Hematopoietic multipotent progenitor cell treated with erythropoietin and hydrocortisone succinate and interleukin-3 and kit ligand, for 17 days (in vitro differentiated cells): ENCODE data around the gene F9.

Source experiments
- DNase-seq: peaks from one replicate; pipeline ENCODE4 v3.0.0-alpha.2; 2015; ENCODE audit warnings: low spot score

F9 gene

GRCh38 chrX:139600105-139600504, 69.6 kb downstream of the F9 start:
- no peak for DNase-seq
